Measurements from ENCODE around the gene SRP54. TPM values are rescaled to one million over a fixed set of nuclear protein-coding genes. Genes with fewer than 3 reads are reported as not detected.

The SRP54 gene
- total RNA-seq, 4 donors from 2014 or later = 41.0 to 64.0 (median 47.7) TPM

- no peak for TF ChIP-seq CTCF (IDR thresholded peaks at IDR 0.05)
- ATAC-seq (ENCODE audit: low FRiP score) = no peak
- DNase-seq (ENCODE audit: low spot score) = no peak
Observed at GRCh38 chr14:35068238-35069012, 85.6 kb downstream of the SRP54 start.

- DNase-seq (ENCODE audit: low spot score) (no peak), ATAC-seq (ENCODE audit: low FRiP score) (no peak)
- TF ChIP-seq CTCF (IDR thresholded peaks at IDR 0.05) = no peak
Observed at GRCh38 chr14:35072226-35072625, 89.4 kb downstream of the SRP54 start.

GRCh38 chr14:35073486-35073885, 90.7 kb downstream of the SRP54 start:
- no peak for TF ChIP-seq CTCF (IDR thresholded peaks at IDR 0.05)
- no peak for DNase-seq (ENCODE audit: low spot score)
- ATAC-seq (ENCODE audit: low FRiP score) = no peak

- no peak for ATAC-seq (ENCODE audit: low FRiP score)
- no peak for TF ChIP-seq CTCF (IDR thresholded peaks at IDR 0.05)
- DNase-seq (ENCODE audit: low spot score) = no peak
Observed at GRCh38 chr14:35078082-35078481, 95.3 kb downstream of the SRP54 start.

Other genes starting within 250 kb of the SRP54 start
- gene BAZ1A, start 107.6 kb upstream of the SRP54 start, total RNA-seq = 10 to 100 TPM; 22.7 to 86.7 (median 56.0) TPM
- gene FAM177A1, start 63.3 kb downstream of the SRP54 start, total RNA-seq = 100 to 1,000 TPM in 1 of 4 donors, 10 to 100 TPM in 3; 35.7 to 123 (median 52.3) TPM
- 10 to 100 TPM; 18.1 to 47.6 (median 25.7) TPM for gene PPP2R3C, start 139.0 kb downstream of the SRP54 start, total RNA-seq
- gene PRORP, start 139.6 kb downstream of the SRP54 start, total RNA-seq = 10 to 100 TPM; 19.4 to 31.4 (median 24.1) TPM